SK-N-SH treated with all-trans-retinoic acid at 6 μM for 48 hours (cell line): ENCODE results near the gene MYDGF.
"Not testable (repeated sequence)": the region's sequence is repeated elsewhere in the genome, so short reads cannot be mapped to it uniquely, and the experiment has no call there.

ENCODE experiments used
- ATAC-seq: fragments of 200-7000 bp; cut with Tn5 transposase; 3 replicates; pipeline ENCODE4 v1.9.1; 2020; ENCODE audit warnings: mild to moderate bottlenecking, moderate library complexity
- ARNTL ChIP-seq: fragments of 450-650 bp; formaldehyde crosslinking; IDR thresholded peaks from 2 replicates; pipeline ENCODE4 v1.5.0; 2020; ENCODE audit warnings: low read depth, mild to moderate bottlenecking, moderate library complexity, borderline replicate concordance
- CREB5 ChIP-seq: fragments of 250-450 bp; sonication (Bioruptor Pico); IDR thresholded peaks from 2 replicates; pipeline ENCODE4 v1.5.1; 2020; ENCODE audit warnings: low read depth, mild to moderate bottlenecking, moderate library complexity
- CSDC2 ChIP-seq: fragments of 250-450 bp; sonication (Bioruptor Pico); IDR thresholded peaks from 2 replicates; pipeline ENCODE4 v1.5.0; 2020; ENCODE audit warnings: mild to moderate bottlenecking, moderate library complexity
- ESRRG ChIP-seq: fragments of 250-450 bp; sonication (Bioruptor Pico); IDR thresholded peaks from 2 replicates; pipeline ENCODE4 v1.6.1; 2021; ENCODE audit warnings: mild to moderate bottlenecking
- GLIS3 ChIP-seq: fragments of 250-450 bp; sonication (Bioruptor Pico); IDR thresholded peaks from 2 replicates; pipeline ENCODE4 v1.5.0; 2020; ENCODE audit warnings: mild to moderate bottlenecking, moderate library complexity
- OSR1 ChIP-seq: fragments of 250-450 bp; sonication (Bioruptor Pico); IDR thresholded peaks from 2 replicates; pipeline ENCODE4 v1.8.0; 2022; ENCODE audit warnings: moderate library complexity, mild to moderate bottlenecking, inconsistent platforms
- PPARA ChIP-seq: fragments of 250-450 bp; sonication (Bioruptor Pico); IDR thresholded peaks from 2 replicates; pipeline ENCODE4 v1.5.0; 2020; ENCODE audit warnings: mild to moderate bottlenecking, borderline replicate concordance
- RARB ChIP-seq: fragments of 250-450 bp; sonication (Bioruptor Pico); IDR thresholded peaks from 2 replicates; pipeline ENCODE4 v1.8.0; 2021; ENCODE audit warnings: mild to moderate bottlenecking, moderate library complexity
- SNAI2 ChIP-seq: fragments of 250-450 bp; sonication (Bioruptor Pico); IDR thresholded peaks from 2 replicates; pipeline ENCODE4 v1.5.0; 2020; ENCODE audit warnings: mild to moderate bottlenecking, moderate library complexity
- TCF4 ChIP-seq: fragments of 250-450 bp; sonication (Bioruptor Pico); IDR thresholded peaks from 2 replicates; pipeline ENCODE4 v1.8.0; 2021; ENCODE audit warnings: mild to moderate bottlenecking, moderate library complexity, borderline replicate concordance
- TOX ChIP-seq: fragments of 250-450 bp; sonication (Bioruptor Pico); IDR thresholded peaks from 2 replicates; pipeline ENCODE4 v1.8.0; 2021; ENCODE audit warnings: mild to moderate bottlenecking, moderate library complexity, borderline replicate concordance
- TSHZ2 ChIP-seq: fragments of 250-450 bp; sonication (Bioruptor Pico); IDR thresholded peaks from 2 replicates; pipeline ENCODE4 v1.5.0; 2020; ENCODE audit warnings: mild to moderate bottlenecking, moderate library complexity
- ZFP3 ChIP-seq: fragments of 250-450 bp; sonication (Bioruptor Pico); IDR thresholded peaks from 2 replicates; pipeline ENCODE4 v1.5.0; 2020; ENCODE audit warnings: mild to moderate bottlenecking, moderate library complexity
- ZFP30 ChIP-seq: fragments of 450-650 bp; formaldehyde crosslinking; IDR thresholded peaks from 2 replicates; pipeline ENCODE4 v1.5.0; 2022; ENCODE audit warnings: mild to moderate bottlenecking, moderate library complexity
- ZNF565 ChIP-seq: fragments of 450-650 bp; formaldehyde crosslinking; conservative IDR thresholded peaks from 2 replicates; pipeline ENCODE4 v1.5.0; 2020; ENCODE audit warnings: low read depth, mild to moderate bottlenecking, moderate library complexity
- ZNF8 ChIP-seq: fragments of 450-650 bp; formaldehyde crosslinking; IDR thresholded peaks from 2 replicates; pipeline ENCODE4 v1.5.0; 2020; ENCODE audit warnings: mild to moderate bottlenecking, moderate library complexity
- TF ChIP-seq, protein P1 (sequence below): fragments of 250-450 bp; sonication (Bioruptor Pico); IDR thresholded peaks from 2 replicates; pipeline ENCODE4 v1.8.0; 2020; ENCODE audit warnings: mild to moderate bottlenecking, moderate library complexity, borderline replicate concordance
- TF ChIP-seq, protein P2 (sequence below): fragments of 250-450 bp; sonication (Bioruptor Pico); IDR thresholded peaks from 2 replicates; pipeline ENCODE4 v1.8.0; 2021; ENCODE audit warnings: low read depth, mild to moderate bottlenecking, moderate library complexity, borderline replicate concordance

Gene MYDGF

DNA sequence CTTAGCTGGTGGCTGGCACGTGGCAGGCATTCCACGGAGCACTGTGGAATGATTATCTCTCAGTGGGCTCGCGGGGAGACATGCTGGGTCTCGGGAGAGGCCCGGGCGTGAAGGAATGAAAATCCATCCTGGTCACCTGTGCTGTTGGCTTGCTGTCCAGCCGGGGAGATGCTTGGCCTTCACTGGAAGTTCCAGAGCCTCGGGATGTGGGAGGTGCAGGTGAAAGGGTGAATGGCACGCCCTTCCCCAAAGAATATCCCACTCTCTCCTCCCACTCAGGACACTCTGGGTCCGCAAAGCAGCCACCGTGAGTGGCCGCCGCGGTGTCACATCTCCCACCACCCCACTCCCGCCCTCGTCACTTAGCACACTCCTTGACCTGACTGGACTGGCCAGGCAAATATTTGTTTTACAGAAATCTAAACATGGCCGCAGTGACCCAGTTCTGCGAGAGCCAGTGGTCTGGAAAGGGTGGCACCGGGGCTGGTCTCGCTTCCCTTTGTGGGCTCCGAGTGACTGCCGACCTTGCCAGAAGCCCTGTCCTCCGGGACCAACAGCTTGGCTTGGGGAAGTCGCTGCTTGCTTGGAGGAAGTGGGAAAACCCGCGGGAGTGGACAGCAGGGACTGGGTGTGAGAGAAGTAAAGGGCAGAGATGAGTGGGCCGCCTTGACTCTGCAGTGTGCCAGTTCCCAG lies 45.5 kb upstream of the MYDGF start:
- no peak for ATAC-seq
- no peak for TF ChIP-seq SNAI2
- TF ChIP-seq TCF4 (CRISPR knock-in tag): no peak
- TF ChIP-seq ZNF565 (CRISPR knock-in tag): no peak
- TF ChIP-seq CSDC2: no peak
- TF ChIP-seq GLIS3 (CRISPR knock-in tag): no peak

DNA sequence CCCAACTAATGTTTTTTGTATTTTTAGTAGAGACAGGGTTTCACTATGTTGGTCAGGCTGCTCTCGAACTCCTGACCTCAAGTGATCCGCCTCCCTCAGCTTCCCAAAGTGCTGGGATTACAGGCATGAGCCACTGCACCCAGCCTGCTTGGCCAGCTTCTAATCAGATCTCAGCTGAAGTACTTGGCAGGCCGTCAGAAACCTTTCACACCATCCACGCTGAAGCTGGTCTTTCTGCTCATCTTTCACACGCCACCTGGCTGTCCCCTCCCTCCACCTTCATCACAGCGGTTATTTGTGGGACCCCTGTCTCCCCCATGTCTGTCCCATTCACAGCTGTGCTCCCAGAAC lies 45.0 kb upstream of the MYDGF start:
- ATAC-seq: not testable (repeated sequence)

- TF ChIP-seq ARNTL (CRISPR knock-in tag) (no peak), TCF4 (CRISPR knock-in tag) (no peak), ZNF565 (CRISPR knock-in tag) (no peak), ZFP3 (CRISPR knock-in tag) (no peak)
- TF ChIP-seq, protein P1, sequence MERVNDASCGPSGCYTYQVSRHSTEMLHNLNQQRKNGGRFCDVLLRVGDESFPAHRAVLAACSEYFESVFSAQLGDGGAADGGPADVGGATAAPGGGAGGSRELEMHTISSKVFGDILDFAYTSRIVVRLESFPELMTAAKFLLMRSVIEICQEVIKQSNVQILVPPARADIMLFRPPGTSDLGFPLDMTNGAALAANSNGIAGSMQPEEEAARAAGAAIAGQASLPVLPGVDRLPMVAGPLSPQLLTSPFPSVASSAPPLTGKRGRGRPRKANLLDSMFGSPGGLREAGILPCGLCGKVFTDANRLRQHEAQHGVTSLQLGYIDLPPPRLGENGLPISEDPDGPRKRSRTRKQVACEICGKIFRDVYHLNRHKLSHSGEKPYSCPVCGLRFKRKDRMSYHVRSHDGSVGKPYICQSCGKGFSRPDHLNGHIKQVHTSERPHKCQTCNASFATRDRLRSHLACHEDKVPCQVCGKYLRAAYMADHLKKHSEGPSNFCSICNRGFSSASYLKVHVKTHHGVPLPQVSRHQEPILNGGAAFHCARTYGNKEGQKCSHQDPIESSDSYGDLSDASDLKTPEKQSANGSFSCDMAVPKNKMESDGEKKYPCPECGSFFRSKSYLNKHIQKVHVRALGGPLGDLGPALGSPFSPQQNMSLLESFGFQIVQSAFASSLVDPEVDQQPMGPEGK (CRISPR knock-in tag): no peak
- ATAC-seq: no peak
Measured at GRCh38 chr19:4714016-4714415, 43.9 kb upstream of the MYDGF start.

GRCh38 chr19:4713384-4713951 lies 43.3 kb upstream of the MYDGF start:
- ATAC-seq: peak; percentile 92
- TF ChIP-seq, protein P1 (CRISPR knock-in tag): no peak
- no peak for TF ChIP-seq TSHZ2
- no peak for TF ChIP-seq ZNF8
- TF ChIP-seq ARNTL (CRISPR knock-in tag): no peak
- TF ChIP-seq ZFP30 (CRISPR knock-in tag): no peak
- no peak for TF ChIP-seq OSR1 (CRISPR knock-in tag)
- TF ChIP-seq ESRRG: no peak
- no peak for TF ChIP-seq ZFP3 (CRISPR knock-in tag)
- TF ChIP-seq, protein P2, sequence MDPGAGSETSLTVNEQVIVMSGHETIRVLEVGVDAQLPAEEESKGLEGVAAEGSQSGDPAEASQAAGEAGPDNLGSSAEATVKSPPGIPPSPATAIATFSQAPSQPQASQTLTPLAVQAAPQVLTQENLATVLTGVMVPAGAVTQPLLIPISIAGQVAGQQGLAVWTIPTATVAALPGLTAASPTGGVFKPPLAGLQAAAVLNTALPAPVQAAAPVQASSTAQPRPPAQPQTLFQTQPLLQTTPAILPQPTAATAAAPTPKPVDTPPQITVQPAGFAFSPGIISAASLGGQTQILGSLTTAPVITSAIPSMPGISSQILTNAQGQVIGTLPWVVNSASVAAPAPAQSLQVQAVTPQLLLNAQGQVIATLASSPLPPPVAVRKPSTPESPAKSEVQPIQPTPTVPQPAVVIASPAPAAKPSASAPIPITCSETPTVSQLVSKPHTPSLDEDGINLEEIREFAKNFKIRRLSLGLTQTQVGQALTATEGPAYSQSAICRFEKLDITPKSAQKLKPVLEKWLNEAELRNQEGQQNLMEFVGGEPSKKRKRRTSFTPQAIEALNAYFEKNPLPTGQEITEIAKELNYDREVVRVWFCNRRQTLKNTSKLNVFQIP (CRISPR knock-in tag): no peak
- no peak for TF ChIP-seq PPARA (CRISPR knock-in tag)
- TF ChIP-seq TOX (CRISPR knock-in tag): no peak
- TF ChIP-seq CREB5: no peak
- TF ChIP-seq GLIS3 (CRISPR knock-in tag): no peak
- TF ChIP-seq RARB (CRISPR knock-in tag): no peak
- TF ChIP-seq, all 23 proteins: peak for 0
